A549 (cell line): Measurements from ENCODE around the gene CDH16. TPM values are rescaled to one million over a fixed set of nuclear protein-coding genes. Genes with fewer than 3 reads are reported as not detected.
"Not testable (repeated sequence)": the region's sequence is repeated elsewhere in the genome, so short reads cannot be mapped to it uniquely, and the experiment has no call there.

Experiments used
- ATAC-seq, 2 experiments: fragments of 200-7000 bp in 1 of 2; fragments of >200 bp in 1 of 2; cut with Nextera tagmentation in 1 of 2; cut with Tn5 transposase in 1 of 2; 3 replicates each; pipeline versions ENCODE4 v1.8.0 to v1.9.1; 2018 to 2020; ENCODE audit warnings: mild to moderate bottlenecking in 1 of 2, moderate library complexity in 1 of 2
- CTCF ChIA-PET: fragments of 300-600 bp; sonication (Branson Sonifier 250); formaldehyde crosslinking; extraction: SDS; loops from one replicate; lab custom pipeline; 2021; ENCODE audit warnings: antibody characterized with exemption, inconsistent platforms; lab: Yijun Ruan, JAX
- POLR2A ChIA-PET: fragments of 350-600 bp; formaldehyde crosslinking; extraction: SDS; loops from one replicate; lab custom pipeline; 2021; ENCODE audit warnings: antibody characterized with exemption, inconsistent platforms; lab: Yijun Ruan, JAX
- DNase-seq, 2 experiments: peaks; one replicate each; pipeline versions ENCODE4 v3.0.0 to v3.0.0-alpha.2; 2011 to 2016; ENCODE audit warnings: low read depth in 1 of 2, low spot score in 1 of 2
- FAIRE-seq: peaks from 2 replicates; lab custom pipeline; 2011; peaks lifted over from hg19 to GRCh38; lab: Jason Lieb, UNC
- H3K27ac ChIP-seq, 2 experiments: fragments of >200 bp; sonication (Bioruptor Twin); formaldehyde crosslinking; 3 replicates each; pipeline ENCODE4 v1.5.1; 2016 to 2017
- H3K4me1 ChIP-seq: fragments of >200 bp; sonication (Bioruptor Twin); formaldehyde crosslinking; 3 replicates; pipeline ENCODE4 v1.6.1; 2016
- H3K4me2 ChIP-seq: fragments of >200 bp; sonication (Bioruptor Twin); formaldehyde crosslinking; 3 replicates; pipeline ENCODE4 v1.6.1; 2016
- H3K4me3 ChIP-seq: fragments of >200 bp; sonication (Bioruptor Twin); formaldehyde crosslinking; 3 replicates; pipeline ENCODE4 v1.5.1; 2016
- H3K9me3 ChIP-seq: fragments of >200 bp; sonication (Bioruptor Twin); formaldehyde crosslinking; 3 replicates; pipeline ENCODE4 v1.6.1; 2016
- CHD2 ChIP-seq: fragments of 150-350 bp; IDR thresholded peaks from 2 replicates; pipeline ENCODE4 v1.6.1; 2014; ENCODE audit warnings: low read length; ENCODE audit not compliant: partially characterized antibody
- CHD4 ChIP-seq: fragments of 200-600 bp; sonication (generic); IDR thresholded peaks from 2 replicates; pipeline ENCODE4 v1.6.1; 2016; ENCODE audit warnings: antibody characterized with exemption, mild to moderate bottlenecking, borderline replicate concordance
- EHF ChIP-seq: fragments of 250-450 bp; sonication (Bioruptor Pico); IDR thresholded peaks from 2 replicates; pipeline ENCODE4 v1.5.0; 2020; ENCODE audit warnings: mild to moderate bottlenecking
- GATA3 ChIP-seq: IDR thresholded peaks from 2 replicates; pipeline ENCODE4 v1.6.1; 2012; ENCODE audit warnings: borderline replicate concordance
- JUNB ChIP-seq: fragments of >200 bp; sonication (Bioruptor Twin); formaldehyde crosslinking; IDR thresholded peaks from 2 replicates; pipeline ENCODE4 v1.6.1; 2016
- KDM5A ChIP-seq: fragments of 200-600 bp; sonication (generic); IDR thresholded peaks from 2 replicates; pipeline ENCODE4 v1.6.1; 2016; ENCODE audit warnings: antibody characterized with exemption, mild to moderate bottlenecking
- MAFK ChIP-seq: fragments of 450-650 bp; IDR thresholded peaks from 2 replicates; pipeline ENCODE4 v1.6.1; 2014; ENCODE audit not compliant: partially characterized antibody
- MAZ ChIP-seq: fragments of 150-350 bp; IDR thresholded peaks from 2 replicates; pipeline ENCODE4 v1.6.1; 2014; ENCODE audit warnings: antibody characterized with exemption, low read depth, low read length, borderline replicate concordance
- NR3C1 ChIP-seq: fragments of >200 bp; sonication (Bioruptor Twin); formaldehyde crosslinking; IDR thresholded peaks from 3 replicates; pipeline ENCODE4 v1.6.1; 2017
- RARB ChIP-seq: fragments of 250-450 bp; sonication (Bioruptor Pico); IDR thresholded peaks from 2 replicates; pipeline ENCODE4 v1.8.0; 2021; ENCODE audit warnings: mild to moderate bottlenecking, moderate library complexity
- RCOR1 ChIP-seq: fragments of 150-350 bp; IDR thresholded peaks from 2 replicates; pipeline ENCODE4 v1.6.1; 2014; ENCODE audit warnings: antibody characterized with exemption, low read length, low read depth
- TFCP2L1 ChIP-seq: fragments of 250-450 bp; sonication (Bioruptor Pico); IDR thresholded peaks from 2 replicates; pipeline ENCODE4 v1.5.0; 2021; ENCODE audit warnings: mild to moderate bottlenecking
- ZC3H11A ChIP-seq: fragments of 450-650 bp; IDR thresholded peaks from 2 replicates; pipeline ENCODE4 v1.6.1; 2014; ENCODE audit warnings: antibody characterized with exemption, mild to moderate bottlenecking
- ZFP36 ChIP-seq: fragments of 450-650 bp; IDR thresholded peaks from 2 replicates; pipeline ENCODE4 v1.6.1; 2014; ENCODE audit warnings: borderline replicate concordance; ENCODE audit not compliant: partially characterized antibody
- ZSCAN20 ChIP-seq: fragments of 250-450 bp; sonication (Bioruptor Pico); IDR thresholded peaks from 2 replicates; pipeline ENCODE4 v1.8.0; 2022; ENCODE audit warnings: mild to moderate bottlenecking, moderate library complexity
- WGBS: methylation state at CpG from one replicate; pipeline ENCODE4 v1.1.6; 2017; ENCODE audit errors: missing lambda C conversion rate; 5-methylcytosine and 5-hydroxymethylcytosine counted together
- polyA plus RNA-seq, 4 experiments: library from polyadenylated mRNA; depleted of rRNA in 3 of 4; stranded (reverse); fragments of >200 nt; fragmentation: RNase III in 1 of 4; extraction: RNeasy Plus Mini Kit Qiagen cat#74134 plus additional on column Dnase treatment in 1 of 4; gene quantifications; 2 replicates in 3 of 4; 3 replicates in 1 of 4; pipeline ENCODE4 v1.2.3, GENCODE V29; 2011 to 2017
- TF ChIP-seq, protein P1 (sequence below): fragments of 250-450 bp; sonication (Bioruptor Pico); IDR thresholded peaks from 2 replicates; pipeline ENCODE4 v1.5.0; 2021; ENCODE audit warnings: mild to moderate bottlenecking, moderate library complexity, borderline replicate concordance
- TF ChIP-seq, protein P2 (sequence below): fragments of >200 bp; sonication (Bioruptor Twin); formaldehyde crosslinking; IDR thresholded peaks from 3 replicates; pipeline ENCODE4 v1.6.1; 2016

CDH16 gene
- polyA plus RNA-seq, 2 of the 4 experiments (the other 2 are of a cell fraction): 0.18 to 0.25 TPM

DNA sequence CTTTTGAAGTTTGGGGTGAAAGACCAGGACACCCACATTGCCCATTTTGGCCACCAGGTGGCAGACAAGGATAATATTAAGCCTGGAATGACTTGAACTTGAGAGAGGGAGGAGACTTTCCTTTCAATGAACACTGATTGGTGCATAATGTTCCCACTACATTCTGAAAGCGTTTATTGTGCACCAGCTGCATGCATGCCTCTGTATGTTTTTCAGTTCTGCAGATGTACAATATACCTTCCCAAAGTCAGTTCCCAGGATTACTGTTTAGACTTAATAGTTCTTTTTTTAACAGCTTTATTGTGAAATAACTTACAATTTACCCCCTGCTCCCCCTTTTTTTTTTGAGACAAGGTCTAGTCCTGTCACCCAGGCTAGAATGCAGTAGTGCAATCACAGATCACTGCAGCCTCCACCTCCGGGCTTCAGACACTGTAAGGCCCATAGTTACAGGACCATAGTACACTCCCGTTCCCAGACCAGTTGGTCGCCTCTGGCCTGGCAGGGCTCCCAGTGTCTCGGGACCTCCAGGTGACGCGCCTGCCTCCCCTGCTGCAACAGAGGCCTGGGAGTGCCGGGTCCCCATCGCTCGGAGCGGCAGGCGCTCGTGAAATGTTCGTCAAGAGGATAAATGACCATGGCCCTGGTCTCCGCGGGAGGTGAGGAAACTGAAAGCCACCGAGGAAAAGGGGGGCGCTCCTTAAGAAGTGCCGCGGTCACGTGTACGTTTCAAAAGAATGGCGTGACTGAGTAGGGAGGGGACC, 28.8 kb upstream of the CDH16 start (continued):
- TF ChIP-seq RCOR1: no peak
- TF ChIP-seq, protein P1, sequence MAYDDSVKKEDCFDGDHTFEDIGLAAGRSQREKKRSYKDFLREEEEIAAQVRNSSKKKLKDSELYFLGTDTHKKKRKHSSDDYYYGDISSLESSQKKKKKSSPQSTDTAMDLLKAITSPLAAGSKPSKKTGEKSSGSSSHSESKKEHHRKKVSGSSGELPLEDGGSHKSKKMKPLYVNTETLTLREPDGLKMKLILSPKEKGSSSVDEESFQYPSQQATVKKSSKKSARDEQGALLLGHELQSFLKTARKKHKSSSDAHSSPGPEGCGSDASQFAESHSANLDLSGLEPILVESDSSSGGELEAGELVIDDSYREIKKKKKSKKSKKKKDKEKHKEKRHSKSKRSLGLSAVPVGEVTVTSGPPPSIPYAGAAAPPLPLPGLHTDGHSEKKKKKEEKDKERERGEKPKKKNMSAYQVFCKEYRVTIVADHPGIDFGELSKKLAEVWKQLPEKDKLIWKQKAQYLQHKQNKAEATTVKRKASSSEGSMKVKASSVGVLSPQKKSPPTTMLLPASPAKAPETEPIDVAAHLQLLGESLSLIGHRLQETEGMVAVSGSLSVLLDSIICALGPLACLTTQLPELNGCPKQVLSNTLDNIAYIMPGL (CRISPR knock-in tag): no peak
- TF ChIP-seq, protein P2, sequence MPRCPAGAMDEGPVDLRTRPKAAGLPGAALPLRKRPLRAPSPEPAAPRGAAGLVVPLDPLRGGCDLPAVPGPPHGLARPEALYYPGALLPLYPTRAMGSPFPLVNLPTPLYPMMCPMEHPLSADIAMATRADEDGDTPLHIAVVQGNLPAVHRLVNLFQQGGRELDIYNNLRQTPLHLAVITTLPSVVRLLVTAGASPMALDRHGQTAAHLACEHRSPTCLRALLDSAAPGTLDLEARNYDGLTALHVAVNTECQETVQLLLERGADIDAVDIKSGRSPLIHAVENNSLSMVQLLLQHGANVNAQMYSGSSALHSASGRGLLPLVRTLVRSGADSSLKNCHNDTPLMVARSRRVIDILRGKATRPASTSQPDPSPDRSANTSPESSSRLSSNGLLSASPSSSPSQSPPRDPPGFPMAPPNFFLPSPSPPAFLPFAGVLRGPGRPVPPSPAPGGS: no peak
- no peak for TF ChIP-seq NR3C1
- no peak for TF ChIP-seq GATA3

DNA sequence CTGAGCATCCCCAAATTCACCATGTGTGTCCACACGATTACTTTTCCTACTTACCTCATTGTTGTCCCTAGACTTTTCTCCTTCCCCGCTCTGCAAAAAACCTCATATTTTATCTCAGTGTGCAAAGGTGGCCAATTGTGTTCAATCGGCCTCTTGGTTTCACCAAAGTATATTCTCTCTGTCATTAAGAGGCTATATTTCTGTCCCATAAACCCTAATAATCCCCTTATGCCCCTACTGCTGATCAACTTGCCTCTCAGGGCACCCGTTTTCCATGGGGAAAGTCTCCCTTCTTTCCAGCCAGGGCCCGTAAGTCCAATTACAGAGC, 28.3 kb upstream of the CDH16 start:
- WGBS: 23% methylated on average over 5 of the region's 5 CpGs
- Histone ChIP-seq H3K4me1 (0 out of 3 replicates have a peak, but pooled peaks cover 4% of the 10 kb centered on the region), H3K4me2 (no peak overlapping the region), H3K27ac (no peak overlapping the region), H3K4me3 (no peak overlapping the region), H3K9me3 (peaks cover 8% of the 10 kb centered on the region; the same call in 1 of the 3 replicates)
- FAIRE-seq: no peak
- ChIA-PET CTCF (interaction anchor here (0.6 to 2.2 kb wide), 15 partner anchors 8 to 250 kb away, joined by 3 to 10 read pairs (median 3); partner anchors contain the start of gene RRAD), POLR2A (no interaction called here)
- no peak; a peak in 1 of 6 replicates for ATAC-seq
- DNase-seq: no peak
- TF ChIP-seq ZC3H11A (no peak), TFCP2L1 (no peak), KDM5A (no peak)

DNA sequence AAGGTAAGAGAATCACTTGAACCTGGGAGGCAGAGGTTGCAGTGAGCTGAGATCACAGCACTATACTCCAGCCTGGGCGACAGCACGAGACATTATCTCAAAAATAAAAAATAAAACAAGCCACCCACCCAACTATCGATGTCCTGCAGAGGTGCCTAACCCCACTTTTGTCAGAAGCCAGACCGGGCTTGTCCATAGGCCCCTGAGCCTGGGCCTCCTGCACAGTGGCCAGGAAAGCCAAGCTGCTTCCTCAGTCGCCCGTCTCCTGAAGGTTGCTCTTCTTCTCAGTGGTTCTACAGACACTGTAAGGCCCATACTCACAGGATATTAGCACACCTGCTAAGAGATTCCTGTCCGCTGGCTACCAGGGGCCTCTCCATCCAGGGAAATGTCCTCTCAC, 27.9 kb upstream of the CDH16 start:
- ChIA-PET POLR2A (no interaction called here), CTCF (interaction anchor here (0.7 to 2.2 kb wide), 16 partner anchors 12 to 251 kb away, joined by 3 to 10 read pairs (median 3); partner anchors contain the start of gene RRAD)
- no peak for FAIRE-seq
- TF ChIP-seq ZFP36 (no peak), RARB (CRISPR knock-in tag) (no peak), KDM5A (no peak), MAZ (no peak), ZSCAN20 (CRISPR knock-in tag) (no peak), CHD4 (no peak)
- 0 out of 3 replicates have a peak, but pooled peaks cover 4% of the 10 kb centered on the region for H3K4me1 ChIP-seq
- no peak overlapping the region for H3K4me3 ChIP-seq
- H3K4me2 ChIP-seq: no peak overlapping the region
- WGBS: 65% methylated on average over 7 of the region's 7 CpGs
- DNase-seq: no peak
- no peak overlapping the region for H3K27ac ChIP-seq
- ATAC-seq: peak in 1 of 2 experiments; percentile 21; a peak in 3 of 6 replicates
- H3K9me3 ChIP-seq: peaks cover 5% of the 10 kb centered on the region; the same call in 1 of the 3 replicates

DNA sequence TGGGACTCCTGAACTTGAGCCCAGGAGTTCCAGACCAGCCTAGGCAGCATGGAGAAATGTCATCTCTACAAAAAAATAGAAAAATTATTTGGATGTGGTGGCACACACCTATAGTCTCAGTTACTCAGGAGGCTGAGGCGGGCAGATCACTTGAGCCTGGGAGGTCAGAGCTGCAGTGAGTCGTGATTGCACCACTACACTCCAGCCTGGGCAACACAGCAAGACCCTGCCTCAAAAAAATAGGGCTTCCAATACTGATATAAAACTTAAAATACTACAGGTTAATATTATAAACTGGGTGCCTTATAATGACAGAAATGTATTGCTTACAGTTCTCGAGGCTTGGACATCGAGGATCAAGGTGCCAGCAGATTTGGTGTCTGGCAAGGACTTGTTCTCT, 27.3 kb upstream of the CDH16 start:
- no peak overlapping the region for H3K4me3 ChIP-seq
- TF ChIP-seq CHD2 (no peak), MAFK (no peak), JUNB (no peak), EHF (CRISPR knock-in tag) (no peak)
- ATAC-seq (no peak), FAIRE-seq (no peak), DNase-seq (no peak)
- no peaks in the 10 kb centered on the region; the same call in 2 of the 3 replicates for H3K9me3 ChIP-seq
- ChIA-PET CTCF (interaction anchor here (0.7 to 2.8 kb wide), 14 partner anchors 13 to 209 kb away, joined by 3 to 10 read pairs (median 3); partner anchors contain the start of genes CES3 and RRAD), POLR2A (no interaction called here)
- no peak overlapping the region for H3K4me2 ChIP-seq
- 89% methylated on average over 4 of the region's 4 CpGs for WGBS
- no peak overlapping the region for H3K27ac ChIP-seq
- H3K4me1 ChIP-seq: 0 out of 3 replicates have a peak, but pooled peaks cover 4% of the 10 kb centered on the region

DNA sequence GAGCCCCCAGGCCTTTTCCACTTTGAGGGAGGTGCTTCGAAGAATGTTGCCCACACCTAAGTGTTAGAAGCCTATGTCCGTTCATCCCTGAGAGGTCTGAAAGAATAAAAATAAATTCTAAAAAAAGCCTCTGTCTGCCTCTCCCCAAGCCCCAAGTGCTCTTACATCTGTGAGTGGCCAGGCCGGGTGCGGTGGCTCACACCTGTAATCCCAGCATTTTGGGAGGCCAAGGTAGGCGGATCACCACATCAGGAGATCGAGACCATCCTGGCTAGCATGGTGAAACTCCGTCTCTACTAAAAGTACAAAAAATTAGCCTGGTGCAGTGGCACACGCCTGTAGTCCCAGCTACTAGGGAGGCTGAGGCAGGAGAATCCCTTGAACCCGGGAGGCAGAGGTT, 26.3 kb upstream of the CDH16 start:
- H3K4me1 ChIP-seq, H3K9me3 ChIP-seq, H3K4me3 ChIP-seq, POLR2A ChIA-PET, H3K4me2 ChIP-seq, H3K27ac ChIP-seq, FAIRE-seq, ATAC-seq, DNase-seq: not testable (repeated sequence)
- 90% methylated on average over 9 of the region's 9 CpGs for WGBS
- CTCF ChIA-PET: interaction anchor here (1.1 to 3.4 kb wide), 8 partner anchors 8 to 210 kb away, joined by 3 to 18 read pairs (median 6); partner anchors contain the start of gene CES3
